Measurements from ENCODE around the gene NDFIP1. TPM values are rescaled to one million over a fixed set of nuclear protein-coding genes. Genes with fewer than 3 reads are reported as not detected.
A peak's percentile ranks its signal among the peaks of the same experiment; 100 is the strongest.

The NDFIP1 gene
- total RNA-seq = 10 to 100 TPM; 28.5 to 31.7 TPM

- Mint-ChIP-seq H3K9me3 (ENCODE audit: low read depth) (no peaks in the 10 kb centered on the region), H3K27me3 (no peaks in the 10 kb centered on the region), H3K36me3 (peaks cover 11% of the 10 kb centered on the region), H3K4me1 (peaks cover 44% of the 10 kb centered on the region), H3K4me3 (peak within 1 kb of the TSS; percentile 87), H3K27ac (peak within 1 kb of the TSS; percentile 89)
- peak; percentile 88 for DNase-seq
- ATAC-seq = peak; percentile 95
- CTCF ChIA-PET = interaction anchor here (0.9 to 4.0 kb wide), 17 partner anchors 12 to 149 kb away, joined by 3 to 42 read pairs (median 5); partner anchors contain the start of genes GNPDA1 and RNF14
Observed at GRCh38 chr5:142108432-142109330, at the start of gene NDFIP1. NDFIP1 (plus strand) TSS chr5:142108779; CDS start chr5:142108975, 196 bp downstream.

GRCh38 chr5:142059304-142059940 lies 49.2 kb upstream of the NDFIP1 start:
- no peaks in the 10 kb centered on the region for H3K36me3 Mint-ChIP-seq
- no peaks in the 10 kb centered on the region for H3K9me3 Mint-ChIP-seq (ENCODE audit: low read depth)
- no peak overlapping the region for H3K27ac Mint-ChIP-seq
- no peaks in the 10 kb centered on the region for H3K27me3 Mint-ChIP-seq
- CTCF ChIA-PET = no interaction called here
- H3K4me1 Mint-ChIP-seq = peaks cover 9% of the 10 kb centered on the region
- H3K4me3 Mint-ChIP-seq = no peak overlapping the region
- ATAC-seq (no peak), DNase-seq (no peak)

- Mint-ChIP-seq H3K4me1 (peaks cover 9% of the 10 kb centered on the region), H3K27me3 (no peaks in the 10 kb centered on the region)
Observed at GRCh38 chr5:142063376-142063775, 45.2 kb upstream of the NDFIP1 start.

GRCh38 chr5:142063878-142064331 lies 44.7 kb upstream of the NDFIP1 start:
- DNase-seq (peak; percentile 58), ATAC-seq (peak; percentile 58)
- peaks cover 9% of the 10 kb centered on the region for H3K4me1 Mint-ChIP-seq
- H3K27ac Mint-ChIP-seq = no peak overlapping the region
- H3K27me3 Mint-ChIP-seq = no peaks in the 10 kb centered on the region
- no peaks in the 10 kb centered on the region for H3K9me3 Mint-ChIP-seq (ENCODE audit: low read depth)
- CTCF ChIA-PET = interaction anchor here (0.9 to 1.3 kb wide), 2 partner anchors 25 to 52 kb away, joined by 3 read pairs; no protein-coding TSS in a partner anchor
- no peak overlapping the region for H3K4me3 Mint-ChIP-seq
- H3K36me3 Mint-ChIP-seq = no peaks in the 10 kb centered on the region

More at GRCh38 chr5:142063376-142063775, 45.2 kb upstream of the NDFIP1 start:
- no peak for DNase-seq
- no peak overlapping the region for H3K27ac Mint-ChIP-seq
- no peak overlapping the region for H3K4me3 Mint-ChIP-seq
- no peaks in the 10 kb centered on the region for H3K36me3 Mint-ChIP-seq
- CTCF ChIA-PET = interaction anchor here (0.9 to 1.3 kb wide), 3 partner anchors 26 to 79 kb away, joined by 3 read pairs; no protein-coding TSS in a partner anchor
- no peaks in the 10 kb centered on the region for H3K9me3 Mint-ChIP-seq (ENCODE audit: low read depth)
- no peak for ATAC-seq

- no peaks in the 10 kb centered on the region for H3K27me3 Mint-ChIP-seq
- H3K4me1 Mint-ChIP-seq = peaks cover 9% of the 10 kb centered on the region
- DNase-seq (no peak), ATAC-seq (no peak)
- H3K36me3 Mint-ChIP-seq = no peaks in the 10 kb centered on the region
- CTCF ChIA-PET = interaction anchor here (0.6 to 1.4 kb wide), 2 partner anchors 12 to 28 kb away, joined by 3 read pairs; no protein-coding TSS in a partner anchor
- H3K4me3 Mint-ChIP-seq = no peak overlapping the region
- H3K9me3 Mint-ChIP-seq (ENCODE audit: low read depth) = no peaks in the 10 kb centered on the region
- no peak overlapping the region for H3K27ac Mint-ChIP-seq
Observed at GRCh38 chr5:142065273-142065672, 43.3 kb upstream of the NDFIP1 start.

- CTCF ChIA-PET = interaction anchor here (0.6 to 1.5 kb wide), 3 partner anchors 13 to 80 kb away, joined by 3 read pairs; no protein-coding TSS in a partner anchor
Observed at GRCh38 chr5:142069606-142070399, 38.8 kb upstream of the NDFIP1 start.

GRCh38 chr5:142070734-142071133 lies 37.8 kb upstream of the NDFIP1 start:
- CTCF ChIA-PET = interaction anchor here (0.6 to 1.6 kb wide), 5 partner anchors 12 to 81 kb away, joined by 3 to 4 read pairs (median 3); no protein-coding TSS in a partner anchor
- no peak overlapping the region for H3K27ac Mint-ChIP-seq
- no peak for ATAC-seq

More at GRCh38 chr5:142069606-142070399, 38.8 kb upstream of the NDFIP1 start:
- ATAC-seq (no peak), DNase-seq (no peak)
- Mint-ChIP-seq H3K27me3 (no peaks in the 10 kb centered on the region), H3K36me3 (no peaks in the 10 kb centered on the region), H3K4me3 (no peak overlapping the region), H3K4me1 (peaks cover 4% of the 10 kb centered on the region), H3K27ac (no peak overlapping the region), H3K9me3 (ENCODE audit: low read depth) (no peaks in the 10 kb centered on the region)

GRCh38 chr5:142072488-142072887 lies 36.1 kb upstream of the NDFIP1 start:
- ATAC-seq (no peak), DNase-seq (no peak)
- Mint-ChIP-seq H3K9me3 (ENCODE audit: low read depth) (no peaks in the 10 kb centered on the region), H3K27ac (no peak overlapping the region), H3K36me3 (no peaks in the 10 kb centered on the region), H3K27me3 (no peaks in the 10 kb centered on the region), H3K4me3 (no peak overlapping the region), H3K4me1 (peaks cover 4% of the 10 kb centered on the region)
- CTCF ChIA-PET = no interaction called here

More at GRCh38 chr5:142070734-142071133, 37.8 kb upstream of the NDFIP1 start:
- no peaks in the 10 kb centered on the region for H3K36me3 Mint-ChIP-seq
- no peak for DNase-seq
- no peak overlapping the region for H3K4me3 Mint-ChIP-seq
- peaks cover 4% of the 10 kb centered on the region for H3K4me1 Mint-ChIP-seq
- H3K27me3 Mint-ChIP-seq = no peaks in the 10 kb centered on the region
- no peaks in the 10 kb centered on the region for H3K9me3 Mint-ChIP-seq (ENCODE audit: low read depth)

GRCh38 chr5:142073362-142073988 lies 35.1 kb upstream of the NDFIP1 start:
- H3K27ac Mint-ChIP-seq = no peak overlapping the region
- CTCF ChIA-PET = no interaction called here
- no peak for ATAC-seq

GRCh38 chr5:142074006-142074405 lies 34.6 kb upstream of the NDFIP1 start:
- H3K36me3 Mint-ChIP-seq = no peaks in the 10 kb centered on the region
- no peaks in the 10 kb centered on the region for H3K27me3 Mint-ChIP-seq
- no peak overlapping the region for H3K27ac Mint-ChIP-seq
- CTCF ChIA-PET = no interaction called here
- peaks cover 4% of the 10 kb centered on the region for H3K4me1 Mint-ChIP-seq
- no peak overlapping the region for H3K4me3 Mint-ChIP-seq
- ATAC-seq = no peak
- no peaks in the 10 kb centered on the region for H3K9me3 Mint-ChIP-seq (ENCODE audit: low read depth)
- DNase-seq = no peak

More at GRCh38 chr5:142073362-142073988, 35.1 kb upstream of the NDFIP1 start:
- H3K4me3 Mint-ChIP-seq = no peak overlapping the region
- peaks cover 4% of the 10 kb centered on the region for H3K4me1 Mint-ChIP-seq
- no peaks in the 10 kb centered on the region for H3K9me3 Mint-ChIP-seq (ENCODE audit: low read depth)
- H3K27me3 Mint-ChIP-seq = no peaks in the 10 kb centered on the region
- H3K36me3 Mint-ChIP-seq = no peaks in the 10 kb centered on the region
- no peak for DNase-seq

GRCh38 chr5:142078221-142078620 lies 30.4 kb upstream of the NDFIP1 start:
- Mint-ChIP-seq H3K27me3 (peaks cover 6% of the 10 kb centered on the region), H3K36me3 (no peaks in the 10 kb centered on the region), H3K27ac (no peak overlapping the region), H3K9me3 (ENCODE audit: low read depth) (no peaks in the 10 kb centered on the region), H3K4me1 (peaks cover 4% of the 10 kb centered on the region), H3K4me3 (no peak overlapping the region)
- DNase-seq = no peak
- ATAC-seq = no peak
- CTCF ChIA-PET = no interaction called here

GRCh38 chr5:142078706-142079105 lies 29.9 kb upstream of the NDFIP1 start:
- CTCF ChIA-PET = interaction anchor here (1.1 kb wide), 1 partner anchor 17 kb away, joined by 3 read pairs; no protein-coding TSS in a partner anchor
- DNase-seq = no peak
- Mint-ChIP-seq H3K9me3 (ENCODE audit: low read depth) (no peaks in the 10 kb centered on the region), H3K27me3 (peaks cover 6% of the 10 kb centered on the region), H3K4me3 (no peak overlapping the region), H3K27ac (no peak overlapping the region), H3K4me1 (peaks cover 6% of the 10 kb centered on the region), H3K36me3 (no peaks in the 10 kb centered on the region)
- no peak for ATAC-seq
